ENCODE measurements around the gene MRPS23. TPM values are rescaled to one million over a fixed set of nuclear protein-coding genes. Genes with fewer than 3 reads are reported as not detected.

MRPS23 gene
- total and polyA plus RNA-seq, 2 experiments from 2014 or later: 53.2 to 74.5 TPM

- no peak for TF ChIP-seq ZNF331 (CRISPR knock-in tag; IDR thresholded peaks at IDR 0.05; ENCODE audit: low read depth)
- no peak for TF ChIP-seq JUNB (IDR thresholded peaks at IDR 0.05; ENCODE audit: unreplicated experiment)
- no peak for TF ChIP-seq CTCF (conservative IDR thresholded peaks at IDR 0.05; ENCODE audit: low read depth in 2 of 2)
Measured at GRCh38 chr17:57823469-57824401, 26.1 kb downstream of the MRPS23 start (continued).

GRCh38 chr17:57819867-57820266, 30.0 kb downstream of the MRPS23 start:
- Histone ChIP-seq H3K9me2 (ENCODE audit: insufficient read depth) (no peaks in the 10 kb centered on the region), H3K4me2 (no peak overlapping the region), H3F3A (replicated peaks; ENCODE audit: low read depth) (no peaks in the 10 kb centered on the region), H2AFZ (peak overlapping the region; percentile 15; the same call in 1 of the 2 replicates), H3K27ac (ENCODE audit: low read depth) (no peak overlapping the region), H3K4me1 (ENCODE audit: insufficient read depth) (no peaks in the 10 kb centered on the region), H3K36me3 (ENCODE audit: insufficient read depth) (no peaks in the 10 kb centered on the region), H3K79me2 (replicated peaks; ENCODE audit: insufficient read depth) (no peaks in the 10 kb centered on the region), H3K27me3 (ENCODE audit: insufficient read depth) (no peaks in the 10 kb centered on the region), H3K4me3 (no peak overlapping the region), H4K20me1 (replicated peaks; ENCODE audit: insufficient read depth) (no peaks in the 10 kb centered on the region)
- DNase-seq (ENCODE audit: low spot score) (no peak), ATAC-seq (no peak)
- H3K9me3 Mint-ChIP-seq: no peaks in the 10 kb centered on the region
- no peaks in the 10 kb centered on the region for H3K36me3 Mint-ChIP-seq (ENCODE audit: low read depth)
- H3K4me3 Mint-ChIP-seq: no peak overlapping the region
- TF ChIP-seq ETS1 (IDR thresholded peaks at IDR 0.05): no peak
- peaks cover 10% of the 10 kb centered on the region; the same call in 2 of the 3 replicates for H3K4me1 Mint-ChIP-seq
- no peak overlapping the region for H3K27ac Mint-ChIP-seq
- peaks cover 4% of the 10 kb centered on the region for H3K27me3 Mint-ChIP-seq (ENCODE audit: insufficient read depth, low read depth, poor library complexity)

GRCh38 chr17:57819285-57819684, 30.6 kb downstream of the MRPS23 start:
- H2AFZ ChIP-seq: peak overlapping the region; percentile 15; the same call in 1 of the 2 replicates
- no peak overlapping the region for H3K4me3 ChIP-seq
- H3F3A ChIP-seq (replicated peaks; ENCODE audit: low read depth): no peaks in the 10 kb centered on the region
- H3K36me3 ChIP-seq (ENCODE audit: insufficient read depth): no peaks in the 10 kb centered on the region
- no peak overlapping the region for H3K4me2 ChIP-seq
- no peaks in the 10 kb centered on the region for H3K9me3 Mint-ChIP-seq
- H3K79me2 ChIP-seq (replicated peaks; ENCODE audit: insufficient read depth): no peaks in the 10 kb centered on the region
- peaks cover 4% of the 10 kb centered on the region for H3K27me3 Mint-ChIP-seq (ENCODE audit: insufficient read depth, low read depth, poor library complexity)
- H3K27me3 ChIP-seq (ENCODE audit: insufficient read depth): no peaks in the 10 kb centered on the region
- no peak overlapping the region for H3K27ac ChIP-seq (ENCODE audit: low read depth)
- no peaks in the 10 kb centered on the region for H3K4me1 ChIP-seq (ENCODE audit: insufficient read depth)
- H3K4me3 Mint-ChIP-seq: no peak overlapping the region
- H3K9me2 ChIP-seq (ENCODE audit: insufficient read depth): no peaks in the 10 kb centered on the region
- no peaks in the 10 kb centered on the region for H4K20me1 ChIP-seq (replicated peaks; ENCODE audit: insufficient read depth)
- DNase-seq (ENCODE audit: low spot score) (no peak), ATAC-seq (no peak)
- H3K36me3 Mint-ChIP-seq (ENCODE audit: low read depth): no peaks in the 10 kb centered on the region
- peak overlapping the region; percentile 16; the same call in 1 of the 2 replicates for H3K27ac Mint-ChIP-seq
- peaks cover 10% of the 10 kb centered on the region; the same call in 2 of the 3 replicates for H3K4me1 Mint-ChIP-seq
- TF ChIP-seq ETS1 (IDR thresholded peaks at IDR 0.05): no peak
- TF ChIP-seq POLR2AphosphoS5 (IDR thresholded peaks at IDR 0.05; ENCODE audit: low read depth): no peak
- no peak for TF ChIP-seq JUNB (IDR thresholded peaks at IDR 0.05; ENCODE audit: unreplicated experiment)
- TF ChIP-seq EZH2phosphoT487 (IDR thresholded peaks at IDR 0.05; ENCODE audit: unreplicated experiment): no peak
- TF ChIP-seq ZNF114 (CRISPR knock-in tag; IDR thresholded peaks at IDR 0.05): no peak
- no peak for TF ChIP-seq CREB1 (CRISPR knock-in tag; IDR thresholded peaks at IDR 0.05; ENCODE audit: low read depth)
- no peak for TF ChIP-seq STAT1 (IDR thresholded peaks at IDR 0.05; ENCODE audit: unreplicated experiment)
- no peak for TF ChIP-seq REST (IDR thresholded peaks at IDR 0.05; ENCODE audit: unreplicated experiment)
- no peak for TF ChIP-seq ZNF331 (CRISPR knock-in tag; IDR thresholded peaks at IDR 0.05; ENCODE audit: low read depth)
- no peak for TF ChIP-seq CTCF (conservative IDR thresholded peaks at IDR 0.05; ENCODE audit: low read depth in 2 of 2)
